Measurements from ENCODE around the gene RHEX.

DNA sequence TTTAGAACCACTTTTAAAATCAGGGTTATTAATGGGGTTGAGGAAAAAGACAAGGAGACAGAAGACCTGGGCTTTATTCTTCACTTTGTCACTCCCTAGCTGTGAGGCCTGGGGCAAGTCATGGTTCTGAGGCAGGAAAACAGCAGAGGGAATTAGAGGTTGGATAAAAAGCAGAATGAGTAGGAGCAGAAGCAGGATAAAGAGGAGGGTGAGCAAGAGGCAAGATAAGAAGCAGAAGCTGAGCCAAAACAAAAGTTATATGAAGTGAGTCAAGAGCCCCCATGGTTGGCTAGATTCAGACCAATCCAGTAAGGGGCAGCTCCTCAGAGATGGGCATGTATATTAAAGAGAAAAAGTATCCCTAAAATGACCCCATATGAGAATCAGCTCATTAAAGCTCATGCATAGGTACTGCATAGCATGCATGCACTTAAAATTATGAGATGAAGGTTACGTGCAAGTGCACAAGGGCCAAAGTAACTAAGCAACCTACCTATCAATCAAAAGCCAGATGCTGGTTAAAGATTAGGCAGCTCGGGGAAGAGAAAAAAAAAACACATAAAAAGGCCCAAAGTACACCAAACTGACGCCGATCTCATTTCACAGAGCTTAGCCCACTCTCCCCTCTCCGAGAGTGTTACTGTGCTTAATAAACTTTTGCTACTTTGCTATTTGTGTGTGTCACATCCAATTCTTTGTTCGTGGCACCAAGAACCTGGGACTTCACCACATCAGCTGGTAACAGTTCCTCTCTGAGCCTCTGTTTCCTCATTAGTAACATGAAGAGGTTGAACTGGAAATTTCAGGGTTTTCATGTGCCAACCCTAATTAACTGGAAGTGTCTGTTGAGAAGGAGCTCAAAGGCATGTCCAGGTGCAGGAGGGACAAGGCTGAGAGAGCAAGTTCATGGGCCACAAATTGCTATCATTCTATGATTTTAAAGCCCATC is 62.0 kb downstream of the RHEX start:
- TF ChIP-seq, protein P1, sequence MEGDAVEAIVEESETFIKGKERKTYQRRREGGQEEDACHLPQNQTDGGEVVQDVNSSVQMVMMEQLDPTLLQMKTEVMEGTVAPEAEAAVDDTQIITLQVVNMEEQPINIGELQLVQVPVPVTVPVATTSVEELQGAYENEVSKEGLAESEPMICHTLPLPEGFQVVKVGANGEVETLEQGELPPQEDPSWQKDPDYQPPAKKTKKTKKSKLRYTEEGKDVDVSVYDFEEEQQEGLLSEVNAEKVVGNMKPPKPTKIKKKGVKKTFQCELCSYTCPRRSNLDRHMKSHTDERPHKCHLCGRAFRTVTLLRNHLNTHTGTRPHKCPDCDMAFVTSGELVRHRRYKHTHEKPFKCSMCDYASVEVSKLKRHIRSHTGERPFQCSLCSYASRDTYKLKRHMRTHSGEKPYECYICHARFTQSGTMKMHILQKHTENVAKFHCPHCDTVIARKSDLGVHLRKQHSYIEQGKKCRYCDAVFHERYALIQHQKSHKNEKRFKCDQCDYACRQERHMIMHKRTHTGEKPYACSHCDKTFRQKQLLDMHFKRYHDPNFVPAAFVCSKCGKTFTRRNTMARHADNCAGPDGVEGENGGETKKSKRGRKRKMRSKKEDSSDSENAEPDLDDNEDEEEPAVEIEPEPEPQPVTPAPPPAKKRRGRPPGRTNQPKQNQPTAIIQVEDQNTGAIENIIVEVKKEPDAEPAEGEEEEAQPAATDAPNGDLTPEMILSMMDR (conservative IDR thresholded peaks at IDR 0.05 in 1 of 2, IDR thresholded peaks at IDR 0.05 in 1 of 2; ENCODE audit: extremely low read depth in 1 of 2, insufficient read depth in 1 of 2, low read depth in 1 of 2, low read length in 2 of 2), result no peak
- TF ChIP-seq EZH2 (IDR thresholded peaks at IDR 0.05; ENCODE audit: borderline replicate concordance, low read length), result no peak

Data from mammary epithelial cell (primary cell).